IPS-20b (cell line): Measurements from ENCODE around the gene GNB5.
"Not testable (repeated sequence)": the region's sequence is repeated elsewhere in the genome, so short reads cannot be mapped to it uniquely, and the experiment has no call there.

Experiments
- H3K27ac ChIP-seq: one replicate; pipeline ENCODE4 v1.5.1; 2013; ENCODE audit warnings: low read length
- H3K27me3 ChIP-seq: 2 replicates; pipeline ENCODE4 v1.6.1; 2013; ENCODE audit warnings: mild to moderate bottlenecking, low read length, inconsistent platforms; ENCODE audit not compliant: insufficient read depth
- H3K36me3 ChIP-seq: 2 replicates; pipeline ENCODE4 v1.6.1; 2013; ENCODE audit warnings: low read depth, mild to moderate bottlenecking, inconsistent platforms, low read length, moderate library complexity; ENCODE audit not compliant: insufficient read depth
- H3K4me1 ChIP-seq: 2 replicates; pipeline ENCODE4 v1.6.1; 2013; ENCODE audit warnings: mild to moderate bottlenecking, control low read depth, inconsistent platforms, low read length, moderate library complexity; ENCODE audit not compliant: insufficient read depth
- H3K4me3 ChIP-seq: 2 replicates; pipeline ENCODE4 v1.5.1; 2013; ENCODE audit warnings: mild to moderate bottlenecking, low read length, inconsistent platforms
- H3K9ac ChIP-seq: 2 replicates; pipeline ENCODE4 v1.6.1; 2013; ENCODE audit warnings: low read depth, mild to moderate bottlenecking, inconsistent platforms, low read length, moderate library complexity
- H3K9me3 ChIP-seq: 2 replicates; pipeline ENCODE4 v1.6.1; 2013; ENCODE audit warnings: mild to moderate bottlenecking, low read depth, low read length, inconsistent platforms; ENCODE audit not compliant: insufficient read depth

Gene GNB5

DNA sequence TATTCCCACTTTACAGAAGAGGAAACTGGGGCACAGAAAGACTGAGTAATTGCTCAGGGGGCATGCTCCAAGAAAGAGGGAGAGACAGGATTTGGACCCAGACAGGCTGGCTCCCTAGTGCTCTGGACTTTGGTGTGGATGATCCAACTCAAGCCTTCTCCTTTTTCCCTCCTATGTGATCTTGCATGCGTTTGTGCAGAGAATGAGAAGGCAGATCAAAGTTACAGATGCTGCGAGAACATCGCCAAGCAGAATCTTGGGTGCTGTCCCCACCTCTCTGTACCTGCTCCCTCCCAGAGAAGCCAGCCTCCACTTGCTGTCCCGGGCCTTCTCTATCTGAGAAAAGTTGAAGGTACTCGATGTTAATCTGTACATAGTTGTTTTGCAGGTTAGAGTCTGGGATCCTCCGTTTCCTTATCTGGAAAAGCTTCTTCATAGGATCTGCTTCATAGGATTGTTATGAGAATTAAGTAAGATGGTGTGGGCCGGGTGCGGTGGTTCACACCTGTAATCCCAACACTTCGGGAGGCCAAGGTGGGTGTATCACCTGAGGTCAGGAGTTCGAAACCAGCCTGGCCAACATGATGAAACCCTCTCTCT is 10.2 kb downstream of the GNB5 start:
- Histone ChIP-seq H3K4me3 (peak overlapping the region; percentile 89), H3K9ac (peak overlapping the region; percentile 81; the same call in 1 of the 2 replicates), H3K27me3 (peaks cover 29% of the 10 kb centered on the region), H3K27ac (no peak overlapping the region), H3K9me3 (no peaks in the 10 kb centered on the region), H3K4me1 (peaks cover 8% of the 10 kb centered on the region; the same call in 1 of the 2 replicates), H3K36me3 (no peaks in the 10 kb centered on the region)

DNA sequence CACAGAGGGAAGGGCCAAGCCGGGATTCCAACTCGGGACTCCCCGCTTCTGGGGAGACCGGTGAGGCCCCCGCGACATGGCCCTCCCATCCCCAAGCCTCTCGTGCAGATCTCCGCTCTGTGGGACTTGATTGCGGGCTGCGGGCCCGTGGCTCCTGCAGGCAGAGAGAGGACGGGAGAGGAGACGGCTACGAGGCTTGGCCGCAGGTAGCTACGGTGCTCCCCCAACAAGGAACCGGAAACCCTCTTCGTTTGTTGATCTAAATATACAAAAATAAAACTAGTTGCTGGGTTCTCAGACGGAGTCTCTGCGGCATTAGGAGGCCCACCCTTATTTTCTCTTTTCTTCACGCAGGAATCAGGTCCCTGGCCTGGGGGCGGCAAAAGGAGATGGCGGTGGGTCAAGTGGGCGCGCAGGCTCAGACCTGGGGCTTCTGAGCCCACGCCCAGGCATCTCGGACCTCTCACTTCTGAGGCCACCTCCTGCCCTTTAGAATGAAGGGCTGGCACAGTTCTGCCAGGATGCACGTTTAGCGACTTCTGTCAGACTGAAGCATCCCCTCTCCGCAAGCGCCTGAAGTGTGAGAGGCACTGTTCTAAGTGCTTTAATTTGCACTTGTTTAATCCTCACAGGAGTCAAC is 10.9 kb downstream of the GNB5 start:
- Histone ChIP-seq H3K4me3 (peak overlapping the region; percentile 89), H3K27me3 (peaks cover 29% of the 10 kb centered on the region), H3K4me1 (peaks cover 8% of the 10 kb centered on the region; the same call in 1 of the 2 replicates), H3K9me3 (no peaks in the 10 kb centered on the region), H3K27ac (no peak overlapping the region), H3K36me3 (no peaks in the 10 kb centered on the region), H3K9ac (peak overlapping the region; percentile 81; the same call in 1 of the 2 replicates)

DNA sequence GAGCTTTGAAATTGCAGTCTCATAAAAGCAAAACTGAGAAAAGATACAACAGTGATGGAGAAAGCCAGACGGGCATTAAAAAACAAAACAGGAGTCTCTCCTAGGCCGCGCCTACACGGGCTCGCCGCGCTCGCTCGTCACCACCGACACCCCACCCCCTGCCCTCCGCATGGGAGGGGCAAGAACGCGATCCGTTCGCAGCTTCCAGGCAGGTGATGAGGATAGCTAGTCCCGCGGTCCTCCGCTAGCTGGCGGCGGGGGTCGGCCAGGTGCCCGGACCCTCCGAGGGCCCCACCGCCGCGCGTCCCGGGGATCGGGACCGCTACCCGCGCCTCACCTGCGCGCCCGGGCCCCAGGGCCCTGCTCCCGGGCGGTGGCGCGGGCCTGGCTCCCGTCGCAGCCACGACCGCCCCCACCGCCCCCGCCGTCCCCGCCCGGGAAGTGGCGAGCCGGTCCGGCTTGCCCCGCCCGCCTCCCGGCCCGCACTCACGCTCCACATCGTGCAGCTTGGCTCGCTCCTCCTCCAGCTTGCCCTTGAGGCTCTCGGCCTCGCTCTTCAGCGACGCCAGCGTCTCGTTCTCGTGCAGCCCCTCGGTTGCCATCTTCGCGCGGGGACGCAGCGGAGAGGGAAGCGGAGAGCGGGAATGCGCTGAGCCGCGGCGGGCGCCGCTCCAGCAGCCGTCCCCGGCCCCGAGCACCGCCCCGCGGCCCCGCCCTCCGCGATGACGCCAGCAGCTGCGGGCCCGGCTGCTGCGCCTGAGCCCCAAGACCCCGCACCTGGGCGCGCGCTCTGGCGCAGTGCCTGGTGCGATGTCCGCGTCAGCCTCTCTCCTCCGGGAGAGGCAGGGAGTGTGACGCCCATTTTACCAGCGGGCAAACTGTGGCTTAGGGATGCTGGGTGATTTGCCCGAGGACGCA is 11.7 kb downstream of the GNB5 start:
- Histone ChIP-seq H3K36me3 (no peaks in the 10 kb centered on the region), H3K9ac (peak overlapping the region; percentile 81; the same call in 1 of the 2 replicates), H3K27me3 (peaks cover 29% of the 10 kb centered on the region), H3K27ac (no peak overlapping the region), H3K4me3 (peak overlapping the region; percentile 89), H3K9me3 (no peaks in the 10 kb centered on the region), H3K4me1 (peaks cover 8% of the 10 kb centered on the region; the same call in 1 of the 2 replicates)

- Histone ChIP-seq H3K36me3 (no peaks in the 10 kb centered on the region), H3K4me1 (peaks cover 8% of the 10 kb centered on the region; the same call in 1 of the 2 replicates), H3K4me3 (peak overlapping the region; percentile 89), H3K9ac (peak overlapping the region; percentile 81; the same call in 1 of the 2 replicates), H3K27me3 (peaks cover 29% of the 10 kb centered on the region), H3K9me3 (no peaks in the 10 kb centered on the region), H3K27ac (no peak overlapping the region)
These were observed 12.4 kb downstream of the GNB5 start for GRCh38 chr15:52178765-52179164.

DNA sequence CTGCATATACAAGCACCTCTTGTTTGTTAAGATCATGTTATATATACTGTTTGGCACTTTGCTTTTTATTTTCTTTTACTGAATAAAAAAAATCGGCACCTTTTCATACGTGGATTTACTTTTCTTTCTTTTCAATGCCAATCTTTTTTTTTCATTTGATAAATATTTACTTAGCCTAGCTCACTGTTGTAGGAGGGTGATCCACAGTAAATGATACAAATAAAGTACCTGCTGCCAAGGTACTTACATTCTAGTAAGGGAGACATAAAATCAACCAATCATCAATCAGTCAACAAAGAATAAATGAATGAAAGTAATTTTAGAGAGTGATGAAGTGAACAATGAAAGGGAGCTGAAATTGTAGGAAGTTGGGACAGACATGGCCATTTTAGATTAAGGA is 18.3 kb downstream of the GNB5 start:
- Histone ChIP-seq H3K9me3 (no peaks in the 10 kb centered on the region), H3K4me1 (peaks cover 7% of the 10 kb centered on the region; the same call in 1 of the 2 replicates), H3K9ac (no peak overlapping the region), H3K27me3 (no peaks in the 10 kb centered on the region), H3K27ac (no peak overlapping the region), H3K36me3 (no peaks in the 10 kb centered on the region), H3K4me3 (no peak overlapping the region)

- Histone ChIP-seq H3K4me3 (no peak overlapping the region), H3K9me3 (no peaks in the 10 kb centered on the region), H3K27ac (no peak overlapping the region), H3K4me1 (peaks cover 7% of the 10 kb centered on the region; the same call in 1 of the 2 replicates), H3K9ac (no peak overlapping the region), H3K27me3 (no peaks in the 10 kb centered on the region), H3K36me3 (no peaks in the 10 kb centered on the region)
These were observed 19.4 kb downstream of the GNB5 start for GRCh38 chr15:52171807-52172206.

- H3K36me3 ChIP-seq = no peaks in the 10 kb centered on the region
- no peak overlapping the region for H3K27ac ChIP-seq
- H3K9ac ChIP-seq = no peak overlapping the region
- no peaks in the 10 kb centered on the region for H3K27me3 ChIP-seq
- no peaks in the 10 kb centered on the region for H3K9me3 ChIP-seq
- no peak overlapping the region for H3K4me3 ChIP-seq
- H3K4me1 ChIP-seq = peaks cover 7% of the 10 kb centered on the region; the same call in 1 of the 2 replicates
These were observed 19.8 kb downstream of the GNB5 start for GRCh38 chr15:52171386-52171785.

DNA sequence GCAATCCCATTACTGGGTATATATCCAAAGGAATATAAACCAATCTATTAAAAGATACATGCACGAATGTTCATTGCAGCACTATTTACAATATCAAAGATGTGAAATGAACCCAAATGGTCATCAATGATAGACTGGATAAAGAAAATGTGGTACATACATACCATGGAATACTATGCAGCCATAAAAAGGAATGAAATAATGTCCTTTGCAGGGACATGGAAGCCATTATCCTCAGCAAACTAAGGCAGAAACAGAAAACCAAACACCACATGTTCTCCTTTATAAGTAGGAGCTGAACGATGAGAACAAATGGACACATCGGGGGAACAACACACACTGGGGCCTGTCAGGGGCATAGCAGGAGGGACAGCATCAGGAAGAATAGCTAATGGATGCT is 21.0 kb downstream of the GNB5 start:
- not testable (repeated sequence) for H3K36me3 ChIP-seq, H3K9me3 ChIP-seq, H3K4me3 ChIP-seq, H3K9ac ChIP-seq, H3K4me1 ChIP-seq, H3K27ac ChIP-seq, H3K27me3 ChIP-seq

DNA sequence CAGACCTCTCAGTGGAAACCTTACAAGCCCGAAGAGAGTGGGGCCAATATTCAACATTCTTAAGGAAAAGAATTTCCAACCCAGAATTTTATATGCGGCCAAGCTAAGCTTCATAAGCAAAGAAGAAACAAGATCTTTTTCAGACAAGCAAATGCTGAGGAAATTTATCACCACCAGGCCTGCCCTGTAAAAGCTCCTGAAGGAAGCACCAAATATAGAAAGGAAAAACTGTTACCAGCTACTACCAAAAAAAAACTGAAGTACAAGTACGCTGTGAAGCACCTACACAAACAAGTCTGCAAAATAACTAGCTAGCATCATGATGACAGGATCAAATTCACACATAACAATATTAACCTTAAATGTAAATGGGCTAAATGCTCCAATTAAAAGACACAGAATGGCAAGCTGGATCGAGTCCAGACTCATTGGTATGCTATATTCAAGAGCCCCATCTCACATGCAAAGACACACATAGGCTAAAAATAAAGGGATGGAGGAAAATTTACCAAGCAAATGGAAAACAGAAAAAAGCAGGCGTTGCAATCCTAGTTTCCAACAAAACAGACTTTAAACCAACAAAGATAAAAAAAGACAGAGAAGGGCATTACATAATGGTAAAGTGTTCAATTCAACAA is 25.6 kb downstream of the GNB5 start:
- not testable (repeated sequence) for H3K9me3 ChIP-seq, H3K27ac ChIP-seq, H3K27me3 ChIP-seq, H3K4me1 ChIP-seq, H3K4me3 ChIP-seq, H3K9ac ChIP-seq, H3K36me3 ChIP-seq

DNA sequence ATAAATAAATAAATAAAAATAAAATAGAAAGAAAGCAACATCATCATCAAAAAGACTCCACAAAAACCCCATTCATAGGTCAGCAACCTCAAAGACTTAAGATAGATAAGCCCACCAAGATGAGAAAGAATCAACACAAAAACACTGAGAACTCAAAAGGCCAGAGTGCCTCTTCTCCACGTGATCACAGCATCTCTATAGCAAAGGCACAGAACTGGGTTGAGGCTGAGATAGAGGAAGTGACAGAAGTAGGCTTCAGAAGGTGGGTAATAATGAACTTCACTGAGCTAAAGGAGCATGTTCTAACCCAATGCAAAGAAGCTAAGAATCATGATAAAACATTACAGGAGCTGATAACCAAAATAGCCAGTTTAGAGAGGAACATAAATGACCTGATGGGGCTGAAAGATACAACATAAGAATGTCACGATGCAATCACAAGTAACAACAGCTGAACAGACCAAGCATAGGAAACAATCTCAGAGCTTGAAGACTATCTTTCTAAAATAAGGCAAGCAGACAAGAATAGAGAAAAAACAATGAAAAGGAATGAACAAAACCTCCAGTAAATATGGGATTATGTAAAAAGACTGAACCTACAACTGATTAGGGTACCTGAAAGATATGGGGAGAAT is 26.4 kb downstream of the GNB5 start:
- Histone ChIP-seq H3K9me3 (no peaks in the 10 kb centered on the region), H3K9ac (no peak overlapping the region), H3K36me3 (peaks cover 8% of the 10 kb centered on the region; the same call in 1 of the 2 replicates), H3K27ac (no peak overlapping the region), H3K4me3 (no peak overlapping the region), H3K4me1 (no peaks in the 10 kb centered on the region; the same call in 1 of the 2 replicates), H3K27me3 (no peaks in the 10 kb centered on the region)
